Measurements from ENCODE around the gene TBL3.

GRCh38 chr16:1942047-1942809 lies 29.6 kb upstream of the TBL3 start:
- no peak for TF ChIP-seq POLR2A (IDR thresholded peaks at IDR 0.05)
- no peak for TF ChIP-seq CTCF (IDR thresholded peaks at IDR 0.05)

Data from right lobe of liver (tissue), 4 donors.